HG03175 (cell line): ENCODE measurements around the gene OTOA.
"Not testable (repeated sequence)": the region's sequence is repeated elsewhere in the genome, so short reads cannot be mapped to it uniquely, and the experiment has no call there.

Experiments
- ATAC-seq: cut with Tn5 transposase; IDR thresholded peaks from one replicate; pipeline ENCODE4 v1.9.1; 2021; ENCODE audit warnings: mild to moderate bottlenecking, moderate library complexity; ENCODE audit not compliant: unreplicated experiment

Gene OTOA

DNA sequence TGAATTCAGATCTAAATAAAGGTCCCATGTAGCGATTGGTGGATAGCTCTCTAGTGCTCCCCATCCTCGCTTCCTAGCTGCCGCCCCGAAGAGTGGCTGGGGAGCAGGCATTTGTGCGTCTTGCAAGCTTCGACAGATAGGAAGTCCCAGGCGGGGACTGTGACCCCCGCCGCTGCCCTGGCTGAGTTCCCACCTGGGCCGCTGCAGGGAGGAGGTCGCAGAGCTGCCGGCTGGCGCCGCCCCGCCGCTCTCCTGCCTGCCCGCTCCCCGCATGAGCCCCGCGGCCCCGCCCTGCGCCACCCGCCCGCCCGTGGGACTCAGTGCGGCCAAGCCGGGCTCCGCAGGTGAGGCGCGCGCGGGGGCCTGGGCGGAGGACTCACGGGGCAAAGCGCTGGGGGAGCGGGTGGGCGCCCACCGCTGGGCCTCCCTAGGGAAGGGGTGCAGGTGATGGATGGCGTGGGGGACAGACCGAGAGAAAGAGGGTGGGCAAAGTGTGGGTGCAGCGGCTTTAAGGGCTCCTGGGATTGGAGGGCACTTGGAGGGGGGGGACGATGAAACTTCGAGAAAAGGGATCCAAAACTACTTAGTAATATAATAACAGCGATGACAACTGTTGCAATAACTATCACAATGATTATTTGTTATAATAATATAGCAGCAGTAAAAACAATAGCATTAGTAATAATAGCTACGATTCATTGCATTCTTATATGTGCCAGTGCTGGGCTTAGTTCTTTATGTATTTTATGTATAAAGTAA is at the start of gene OTOA:
TSS of gene OTOA (plus strand) at position 80 of the 759 bp plus-strand sequence. CDS start 14,547 bp downstream, outside the sequence.
- ATAC-seq = no peak

DNA sequence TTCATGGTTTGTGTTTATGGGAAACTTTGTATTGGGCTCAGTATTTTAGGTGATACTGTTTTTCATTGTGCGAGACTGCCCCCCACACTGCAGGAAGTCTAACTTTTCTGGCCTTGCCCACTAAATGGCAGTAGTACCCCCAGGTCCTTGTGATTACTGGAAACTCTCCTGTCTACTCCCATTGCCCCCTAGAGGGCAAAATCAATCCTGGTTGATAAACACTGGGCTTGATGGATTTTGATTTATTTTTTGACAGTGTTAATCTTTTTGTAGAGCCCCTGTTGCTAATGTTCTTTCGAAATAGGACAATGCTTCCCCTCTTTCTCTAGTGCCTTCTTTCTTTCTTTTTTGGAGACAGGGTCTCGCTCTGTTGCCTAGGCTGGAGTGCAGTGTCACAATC is 48.9 kb upstream of the OTOA start:
- ATAC-seq = no peak

DNA sequence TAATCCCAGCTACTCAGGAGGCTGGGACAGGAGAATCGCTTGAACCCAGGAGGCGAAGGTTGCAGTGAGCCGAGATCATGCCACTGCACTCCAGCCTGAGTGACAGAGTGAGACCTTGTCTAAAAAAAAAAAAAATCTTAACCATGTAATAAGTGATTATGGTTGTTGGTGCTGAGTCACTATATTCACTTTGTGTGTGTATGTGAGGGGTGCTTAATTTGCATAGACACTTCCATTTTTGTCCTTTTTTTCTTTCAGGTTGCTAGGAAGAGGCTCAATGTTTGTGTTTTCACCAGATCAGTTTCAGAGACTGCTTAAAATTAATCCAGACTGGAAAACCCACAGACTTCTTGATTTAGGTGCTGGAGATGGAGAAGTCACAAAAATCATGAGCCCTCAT is 46.2 kb upstream of the OTOA start:
- no peak for ATAC-seq

DNA sequence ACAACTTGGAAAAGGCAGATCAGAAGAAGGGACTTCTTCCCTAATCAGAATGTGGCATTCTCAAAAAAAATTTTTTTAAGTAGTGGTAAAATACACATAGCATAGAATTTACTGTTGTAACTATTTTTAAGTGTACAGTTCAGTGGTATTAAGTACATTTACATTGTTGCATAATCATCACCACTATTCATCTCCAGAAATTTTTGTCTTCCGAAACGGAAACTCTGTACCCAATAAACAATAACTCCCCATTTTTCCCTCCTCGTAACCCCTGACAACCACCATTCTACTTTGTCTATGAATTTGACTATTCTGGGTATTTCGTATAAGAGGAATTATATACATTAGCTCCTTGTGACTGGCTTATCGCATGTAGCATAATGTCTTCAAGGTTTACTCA is 45.5 kb upstream of the OTOA start:
- no peak for ATAC-seq

DNA sequence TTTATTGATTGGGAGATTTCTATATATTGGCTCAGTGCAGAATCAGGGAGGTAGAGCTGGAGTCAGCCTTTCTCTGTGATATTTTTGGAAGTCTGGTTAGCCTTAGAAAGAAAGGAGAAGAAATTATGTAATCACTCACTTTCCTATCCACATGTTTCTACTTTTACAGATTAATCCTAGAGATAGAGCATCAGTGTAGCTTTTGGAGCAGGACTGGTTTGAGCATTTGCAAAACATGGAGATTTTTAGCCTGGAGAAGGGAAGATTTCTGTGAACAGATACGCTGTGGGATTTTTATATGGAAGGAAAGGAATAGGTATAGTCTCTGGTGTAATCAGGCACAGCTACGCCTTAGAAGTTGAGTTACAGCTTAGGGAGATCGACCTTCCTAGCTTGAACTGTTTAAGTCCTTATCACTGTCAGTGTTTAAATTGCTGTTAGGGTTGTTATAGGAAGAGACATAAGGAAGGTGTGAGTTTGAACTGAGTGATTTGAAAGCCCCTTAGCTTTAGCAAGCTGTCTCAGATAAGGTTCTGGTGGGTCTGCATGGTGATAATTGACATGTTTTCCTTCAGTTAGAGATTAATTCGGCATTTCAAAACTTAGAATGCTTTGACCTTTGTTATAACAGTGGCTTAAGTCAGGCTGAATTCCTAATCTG is 43.9 kb upstream of the OTOA start:
- ATAC-seq = no peak

DNA sequence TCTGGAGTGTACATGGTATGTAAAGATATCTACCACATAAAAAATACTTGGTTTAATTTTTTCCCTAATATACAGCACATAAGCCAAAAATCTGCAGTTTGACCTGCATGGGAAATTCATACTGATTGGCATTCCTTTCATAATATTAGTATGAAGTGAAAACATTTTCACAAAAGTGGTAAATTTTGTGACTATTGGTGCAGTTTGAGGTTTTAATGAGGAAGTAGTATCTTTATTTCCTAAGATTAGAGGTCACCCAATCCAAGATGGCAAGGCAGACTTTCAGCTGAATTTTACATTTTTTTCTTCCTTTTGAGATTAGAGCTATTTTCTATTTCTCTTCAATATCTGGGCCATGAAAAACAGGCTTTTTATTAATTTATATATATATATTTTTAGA is 43.2 kb upstream of the OTOA start:
- no peak for ATAC-seq

DNA sequence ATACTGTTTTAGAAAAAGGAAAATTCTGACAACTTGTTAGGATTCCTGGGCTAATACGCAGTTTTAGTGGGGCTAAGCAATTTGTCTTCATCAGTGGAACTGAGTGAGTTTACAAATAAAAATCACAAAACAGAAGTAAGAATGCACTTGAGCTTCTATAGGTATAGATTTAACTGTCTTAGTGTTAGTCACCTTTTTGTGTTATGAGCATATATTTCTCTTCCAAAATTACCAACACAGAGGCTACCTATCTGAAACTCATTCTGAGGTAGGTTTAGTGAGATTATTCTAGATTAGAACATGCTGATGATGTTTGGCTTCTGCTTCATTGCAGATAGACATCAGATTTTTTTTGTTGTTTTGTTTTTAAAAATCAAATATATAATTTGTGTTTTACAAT is 41.2 kb upstream of the OTOA start:
- ATAC-seq = no peak

DNA sequence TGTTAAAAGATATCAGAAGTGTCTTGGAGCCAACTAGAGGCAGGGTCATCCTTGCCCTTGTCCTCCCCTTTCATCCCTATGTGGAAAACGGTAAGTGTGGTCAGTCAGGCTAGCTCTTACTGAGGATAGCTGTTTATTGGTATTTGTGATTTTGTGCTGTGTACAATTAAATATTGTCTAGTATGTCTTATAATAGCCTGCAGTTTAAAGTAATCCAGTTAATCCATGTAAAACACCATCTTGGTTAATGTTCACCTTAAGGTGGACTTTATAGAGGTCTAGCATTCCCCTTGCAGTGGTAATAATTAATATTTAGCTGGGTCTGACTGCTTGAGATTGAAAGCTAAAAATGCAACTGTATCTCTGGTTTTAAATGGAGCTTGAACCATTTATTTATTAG is 38.7 kb upstream of the OTOA start:
- no peak for ATAC-seq

DNA sequence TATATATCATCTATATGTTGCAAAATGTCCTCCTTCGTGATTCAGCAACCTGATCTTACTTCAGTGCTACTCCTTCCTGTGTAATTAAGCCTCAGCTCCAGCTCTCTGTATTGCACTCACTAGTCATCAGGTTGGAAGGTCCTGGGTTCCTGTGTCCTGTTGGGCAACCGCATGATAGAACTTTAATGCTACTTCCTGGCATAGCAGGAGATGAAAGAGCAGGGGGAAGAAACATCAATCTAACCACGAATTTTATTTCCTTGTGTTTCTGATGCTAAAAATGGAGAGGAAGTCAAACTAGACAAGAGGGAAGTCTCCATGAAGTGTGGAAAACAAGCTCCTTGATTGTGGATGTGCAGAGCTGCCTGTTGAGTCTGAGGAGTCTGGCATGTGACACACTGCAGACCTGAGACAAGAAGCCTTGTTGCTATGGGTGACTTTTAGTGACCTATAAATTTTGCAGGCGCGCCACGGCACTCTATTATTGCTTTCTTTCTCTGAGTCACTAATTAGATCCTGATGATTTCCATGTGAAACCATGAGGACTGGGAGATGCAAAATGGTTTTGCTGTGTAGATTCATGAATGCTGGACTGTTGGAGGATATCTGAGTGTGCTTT is 37.0 kb upstream of the OTOA start:
- ATAC-seq = no peak

DNA sequence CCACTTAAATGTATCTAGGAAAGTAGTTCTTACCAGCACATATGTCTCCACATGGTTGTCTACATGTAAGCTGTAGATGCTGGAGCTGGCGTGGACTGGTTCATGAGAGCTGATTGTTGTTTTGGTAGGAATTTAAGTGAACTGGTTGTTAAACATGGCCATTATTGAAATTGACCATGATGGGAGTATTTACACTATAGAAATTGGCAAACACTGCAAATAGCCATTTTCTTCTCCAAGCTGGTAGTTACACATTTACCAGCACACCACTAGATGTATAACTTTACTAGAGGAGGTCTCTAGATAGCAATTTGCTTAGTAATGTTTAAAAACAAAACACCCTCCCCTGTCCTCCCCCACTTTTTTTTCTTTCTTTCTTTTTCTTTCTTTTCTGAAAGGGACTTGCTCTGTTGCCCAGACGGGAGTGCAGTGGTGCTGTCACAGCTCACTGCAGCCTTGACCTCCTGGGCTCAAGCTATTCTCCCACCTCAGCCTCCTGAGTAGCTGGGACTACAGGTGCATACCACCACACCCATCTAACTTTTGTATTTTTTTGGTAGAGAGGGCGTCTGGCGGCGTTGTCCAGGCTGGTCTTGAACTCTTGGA is 35.5 kb upstream of the OTOA start:
- no peak for ATAC-seq

DNA sequence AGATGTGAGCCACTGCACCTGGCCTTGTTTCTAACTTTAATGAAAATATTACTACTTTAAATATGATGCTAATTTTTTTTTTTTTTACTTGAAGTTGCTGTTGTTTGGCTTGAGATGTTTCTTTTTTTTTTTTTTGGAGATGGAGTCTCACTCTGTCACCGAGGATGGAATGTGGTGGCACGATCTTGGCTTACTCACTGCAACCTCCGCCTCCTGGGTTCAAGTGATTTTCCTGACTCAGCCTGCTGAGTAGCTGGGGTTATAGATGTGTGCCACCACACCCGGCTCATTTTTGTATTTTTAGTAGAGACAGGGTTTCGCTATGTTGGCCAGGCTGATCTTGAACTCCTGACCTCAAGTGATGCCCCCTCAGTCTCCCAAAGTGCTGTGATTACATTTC is 35.0 kb upstream of the OTOA start:
- ATAC-seq = no peak

DNA sequence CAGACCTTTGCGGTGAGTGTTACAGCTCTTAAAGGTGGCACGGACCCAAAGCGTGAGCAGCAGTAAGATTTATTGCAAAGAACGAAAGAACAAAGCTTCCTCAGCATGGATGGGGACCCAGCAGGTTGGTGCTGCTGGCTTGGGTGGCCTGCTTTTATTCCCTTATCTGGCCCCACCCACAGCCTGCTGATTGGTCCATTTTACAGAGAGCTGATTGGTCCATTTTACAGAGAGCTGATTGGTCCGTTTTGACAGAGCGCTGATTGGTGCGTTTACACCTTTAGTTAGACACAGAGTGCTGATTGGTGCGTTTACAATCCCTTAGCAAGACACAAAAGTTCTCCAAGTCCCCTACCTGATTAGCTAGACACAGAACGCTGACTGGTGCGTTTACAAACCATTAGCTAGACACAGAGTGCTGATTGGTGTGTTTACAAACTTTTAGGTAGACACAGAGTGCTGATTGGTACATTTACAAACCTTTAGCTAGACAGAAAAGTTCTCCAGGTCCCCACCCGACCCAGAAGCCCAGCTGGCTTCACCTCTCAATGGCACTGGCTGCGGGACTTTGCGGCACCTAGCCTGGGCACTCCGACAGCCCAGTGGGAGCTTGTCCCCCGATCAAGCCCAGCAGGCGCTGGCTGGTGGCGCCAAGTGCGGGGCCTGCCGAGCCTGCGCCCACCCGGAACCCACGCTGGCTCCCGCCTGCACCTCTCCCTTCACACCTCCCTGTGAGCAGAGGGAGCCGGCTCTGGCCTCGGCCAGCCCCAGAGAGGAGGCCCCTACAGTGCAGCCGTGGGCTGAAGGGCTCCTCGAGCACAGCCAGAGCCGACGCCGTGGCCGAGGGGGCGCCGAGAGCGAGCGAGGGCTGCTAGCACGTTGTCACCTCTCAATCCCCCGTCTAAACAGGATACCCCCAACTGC is 33.9 kb upstream of the OTOA start:
- not testable (repeated sequence) for ATAC-seq

DNA sequence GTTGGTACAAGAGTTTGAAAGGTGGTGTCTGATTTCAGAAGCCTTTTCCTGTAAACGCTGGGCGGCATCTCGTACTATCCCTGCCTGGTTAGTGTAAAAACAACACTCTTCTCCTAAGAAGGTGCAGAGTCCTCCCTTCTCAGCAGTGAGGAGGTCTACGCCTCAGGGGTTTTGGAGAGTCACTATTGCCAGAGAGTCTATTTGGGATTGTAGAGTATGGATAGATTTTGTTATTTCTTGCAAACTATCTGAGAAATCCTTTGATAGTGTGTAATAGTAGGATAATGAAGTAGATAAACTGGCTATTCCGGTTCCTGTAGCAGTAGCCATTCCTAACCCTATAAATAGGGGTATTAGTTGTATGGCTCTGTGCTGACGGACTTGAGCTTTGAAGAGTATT is 32.9 kb upstream of the OTOA start:
- ATAC-seq = not testable (repeated sequence)

DNA sequence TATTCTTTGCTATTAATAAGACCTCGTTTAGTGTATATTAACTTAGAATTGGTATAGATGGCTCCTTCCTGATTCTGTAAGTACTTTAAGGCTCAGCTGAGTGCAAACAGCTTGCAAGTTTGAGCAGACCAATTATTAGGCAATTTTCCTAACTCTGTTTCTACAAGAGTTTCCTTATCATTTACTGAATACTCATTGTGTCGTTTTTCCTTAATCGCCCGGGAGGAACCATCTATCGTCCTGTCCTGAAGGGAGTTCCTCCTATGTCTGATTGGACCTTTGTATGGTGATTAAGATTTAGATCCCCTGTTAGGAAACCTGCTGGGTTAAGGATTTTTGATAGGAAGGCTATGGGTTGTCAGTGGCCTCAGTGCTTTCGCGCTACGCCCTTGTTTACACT is 32.4 kb upstream of the OTOA start:
- ATAC-seq = not testable (repeated sequence)

DNA sequence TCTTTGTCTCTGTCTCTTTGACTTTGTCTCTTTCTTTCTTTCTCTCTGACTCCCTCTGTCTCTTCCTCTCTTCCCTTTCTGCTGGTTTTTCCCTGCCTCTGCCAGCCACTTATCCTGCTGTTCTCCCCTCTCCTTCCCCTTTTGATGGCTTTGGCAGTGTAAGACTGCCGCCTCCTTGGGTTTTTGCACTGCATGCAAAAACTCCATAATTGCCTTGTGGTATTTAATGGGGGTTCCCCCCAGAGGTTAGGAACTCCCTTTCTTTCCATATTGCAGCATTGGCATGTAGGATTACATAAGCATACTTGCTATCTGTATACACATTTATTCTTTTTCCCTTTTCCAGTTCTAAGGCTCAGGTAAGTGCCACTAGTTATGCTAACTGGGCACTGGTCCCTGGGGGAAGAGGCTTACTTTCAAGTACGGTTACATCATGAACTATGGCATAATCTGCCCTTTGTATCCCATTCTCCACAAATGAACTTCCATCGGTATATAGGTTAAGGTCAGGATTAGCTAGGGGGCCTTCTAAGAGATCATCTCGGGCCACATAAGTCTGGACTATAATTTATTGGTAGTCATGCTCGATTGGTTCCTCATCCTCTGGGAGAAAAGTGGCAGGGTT is 31.7 kb upstream of the OTOA start:
- ATAC-seq = not testable (repeated sequence)

DNA sequence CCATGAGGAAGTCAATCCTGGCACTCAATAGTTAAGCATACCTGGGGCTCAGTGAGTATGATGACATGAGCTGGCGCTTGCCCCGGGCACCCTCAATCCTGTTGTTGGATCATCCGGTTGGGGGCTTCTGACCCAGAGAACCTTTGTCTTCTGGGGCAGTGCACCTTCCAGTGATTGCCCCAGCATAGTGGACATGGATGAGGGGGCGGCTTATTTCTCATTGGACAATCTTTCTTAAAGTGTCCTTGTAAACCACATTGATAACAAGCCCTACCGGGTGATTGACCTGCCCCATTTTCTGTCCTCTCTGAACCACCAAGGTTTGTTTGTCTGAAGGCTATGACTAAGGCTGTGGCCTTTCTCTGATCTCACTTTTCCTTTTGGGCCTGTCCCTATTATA is 29.6 kb upstream of the OTOA start:
- no peak for ATAC-seq

DNA sequence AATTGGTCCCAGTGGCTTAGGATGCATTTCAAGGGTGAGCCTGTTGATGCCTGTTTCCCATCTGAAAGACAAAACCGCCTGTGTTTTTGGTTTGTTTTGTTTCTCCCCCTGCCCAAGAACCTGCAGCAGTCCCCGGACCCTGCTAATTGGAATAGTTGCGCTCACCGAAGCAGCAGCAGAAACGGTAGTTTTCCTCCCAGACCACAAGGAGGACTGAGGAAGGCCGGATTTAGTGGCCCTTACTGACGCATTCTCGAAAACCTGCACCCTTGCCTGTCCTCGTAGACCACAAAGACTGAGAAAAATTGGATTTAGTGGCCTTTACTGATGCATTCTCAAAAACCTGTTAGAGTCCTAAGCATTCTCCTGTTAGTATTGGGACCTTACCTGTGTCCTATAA is 28.1 kb upstream of the OTOA start:
- not testable (repeated sequence) for ATAC-seq

DNA sequence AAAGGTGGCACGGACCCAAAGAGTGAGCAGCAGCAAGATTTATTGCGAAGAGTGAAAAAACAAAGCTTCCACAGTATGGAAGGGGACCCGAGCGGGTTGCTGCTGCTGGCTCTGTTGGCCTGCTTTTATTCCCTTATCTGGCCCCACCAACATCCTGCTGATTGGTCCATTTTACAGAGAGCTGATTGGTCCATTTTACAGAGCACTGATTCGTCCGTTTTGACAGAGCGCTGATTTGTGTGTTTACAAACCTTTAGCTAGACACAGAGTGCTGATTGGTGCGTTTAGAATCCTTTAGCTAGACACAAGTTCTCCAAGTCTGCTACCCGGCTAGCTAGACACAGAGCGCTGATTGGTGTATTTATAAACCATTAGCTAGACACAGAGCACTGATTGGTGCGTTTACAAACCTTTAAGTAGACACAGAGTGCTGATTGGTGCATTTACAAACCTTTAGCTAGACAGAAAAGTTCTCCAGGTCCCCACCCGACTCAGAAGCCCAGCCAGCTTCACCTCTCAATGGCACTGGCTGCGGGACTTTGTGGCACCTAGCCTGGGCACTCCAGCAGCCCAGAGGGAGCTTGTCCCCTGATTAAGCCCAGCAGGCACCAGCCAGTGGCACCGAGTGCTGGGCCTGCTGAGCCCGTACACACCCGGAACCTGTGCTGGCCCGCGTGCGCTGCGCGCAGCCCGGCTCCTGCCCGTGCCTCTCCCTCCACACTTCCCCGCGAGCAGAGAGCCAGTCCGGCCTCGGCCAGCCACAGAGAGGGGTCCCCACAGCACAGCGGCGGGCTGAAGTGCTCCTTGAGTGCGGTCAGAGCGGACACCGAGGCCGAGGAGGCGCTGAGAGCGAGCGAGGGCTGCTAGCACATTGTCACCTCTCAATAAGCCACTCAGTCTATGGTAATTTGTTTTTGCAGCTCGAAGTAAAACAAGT is 26.5 kb upstream of the OTOA start:
- ATAC-seq = no peak

DNA sequence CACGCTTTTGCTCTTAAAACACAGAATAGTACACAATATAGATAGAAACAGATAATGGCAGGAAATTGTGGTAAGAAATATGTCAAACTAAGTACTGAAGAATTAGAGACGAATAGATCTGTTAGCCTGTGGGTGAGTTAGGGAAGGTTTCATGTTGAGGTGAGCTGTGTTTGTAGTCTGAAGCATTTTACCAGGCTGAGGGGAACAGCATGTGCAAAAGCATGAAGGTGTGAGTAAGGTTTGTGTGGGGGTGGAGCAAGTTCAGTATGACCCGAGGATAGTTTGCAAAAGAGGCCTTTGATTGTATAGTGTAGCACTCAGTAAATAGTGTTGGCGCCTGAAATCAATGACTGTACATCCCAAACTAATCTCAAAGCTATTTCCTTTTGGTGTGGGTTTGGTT is 25.2 kb upstream of the OTOA start:
- no peak for ATAC-seq
